ENCODE measurements around the gene KMT2C.

KMT2C gene

GRCh38 chr7:152132812-152133211, 303.0 kb downstream of the KMT2C start:
- DNase-seq: no peak

- DNase-seq: no peak
These were observed 303.8 kb downstream of the KMT2C start for GRCh38 chr7:152131981-152132494.

GRCh38 chr7:152130658-152131590, 304.9 kb downstream of the KMT2C start:
- DNase-seq: no peak

- no peak for DNase-seq
These were observed 306.1 kb downstream of the KMT2C start for GRCh38 chr7:152129682-152130081.

- DNase-seq: no peak
These were observed 306.9 kb downstream of the KMT2C start for GRCh38 chr7:152128741-152129461.

GRCh38 chr7:152128252-152128651, 307.6 kb downstream of the KMT2C start:
- DNase-seq: no peak

GRCh38 chr7:152127229-152127628, 308.6 kb downstream of the KMT2C start:
- no peak for DNase-seq

- no peak for DNase-seq
These were observed 309.1 kb downstream of the KMT2C start for GRCh38 chr7:152126741-152127140.

- DNase-seq: no peak
These were observed 313.3 kb downstream of the KMT2C start for GRCh38 chr7:152122540-152122939.

GRCh38 chr7:152121432-152121831, 314.4 kb downstream of the KMT2C start:
- DNase-seq: no peak

- DNase-seq: no peak
These were observed 315.0 kb downstream of the KMT2C start for GRCh38 chr7:152120776-152121175.

- no peak for DNase-seq
These were observed 315.6 kb downstream of the KMT2C start for GRCh38 chr7:152120210-152120609.

- DNase-seq: no peak
These were observed 318.4 kb downstream of the KMT2C start for GRCh38 chr7:152117356-152117755.

GRCh38 chr7:152115021-152115718, 320.6 kb downstream of the KMT2C start:
- no peak for DNase-seq

- DNase-seq: no peak
These were observed 323.0 kb downstream of the KMT2C start for GRCh38 chr7:152112829-152113228.

GRCh38 chr7:152108359-152108758, 327.4 kb downstream of the KMT2C start:
- DNase-seq: no peak

- DNase-seq: no peak
These were observed 327.9 kb downstream of the KMT2C start for GRCh38 chr7:152107945-152108344.

GRCh38 chr7:152106990-152107389, 328.8 kb downstream of the KMT2C start:
- no peak for DNase-seq

- no peak for DNase-seq
These were observed 330.6 kb downstream of the KMT2C start for GRCh38 chr7:152105205-152105604.

GRCh38 chr7:152103691-152104090, 332.1 kb downstream of the KMT2C start:
- no peak for DNase-seq

- no peak for DNase-seq
These were observed 332.7 kb downstream of the KMT2C start for GRCh38 chr7:152103066-152103465.

GRCh38 chr7:152097330-152097729, 338.5 kb downstream of the KMT2C start:
- DNase-seq: no peak

GRCh38 chr7:152095771-152096170, 340.0 kb downstream of the KMT2C start:
- no peak for DNase-seq

All from activated CD4-positive, alpha-beta T cell treated with anti-CD3 and anti-CD28 coated beads, Interleukin-10, Interleukin-2, amounts not matched to agents 100 ng/mL and 50 ng/mL, durations not matched to agents 16 hours and 8 hours (primary cell).